Stimulated activated CD4-positive, alpha-beta T cell treated with anti-CD3 and anti-CD28 coated beads, Interleukin-2, amount 100 ng/mL, for 4 hours (primary cell): ENCODE measurements around the gene COL12A1.

Source experiments
- DNase-seq: peaks from one replicate; pipeline ENCODE4 v3.0.0-alpha.2; 2020; ENCODE audit warnings: low read depth

The COL12A1 gene

GRCh38 chr6:75096966-75097365, 108.9 kb downstream of the COL12A1 start:
- DNase-seq = no peak

GRCh38 chr6:75094614-75095200, 111.1 kb downstream of the COL12A1 start:
- no peak for DNase-seq

- no peak for DNase-seq
Observed at GRCh38 chr6:75091467-75092190, 114.2 kb downstream of the COL12A1 start.

GRCh38 chr6:75090576-75090975, 115.3 kb downstream of the COL12A1 start:
- no peak for DNase-seq

- DNase-seq = no peak
Observed at GRCh38 chr6:75089921-75090320, 115.9 kb downstream of the COL12A1 start.

GRCh38 chr6:75089151-75089897, 116.5 kb downstream of the COL12A1 start:
- no peak for DNase-seq

GRCh38 chr6:75085931-75086635, 119.8 kb downstream of the COL12A1 start:
- no peak for DNase-seq

GRCh38 chr6:75084872-75085381, 120.9 kb downstream of the COL12A1 start:
- no peak for DNase-seq

- no peak for DNase-seq
Observed at GRCh38 chr6:75084018-75084417, 121.8 kb downstream of the COL12A1 start.

GRCh38 chr6:75081921-75082320, 123.9 kb downstream of the COL12A1 start:
- no peak for DNase-seq

GRCh38 chr6:75081047-75081446, 124.8 kb downstream of the COL12A1 start:
- no peak for DNase-seq

GRCh38 chr6:75079589-75079988, 126.3 kb downstream of the COL12A1 start:
- no peak for DNase-seq

- no peak for DNase-seq
Observed at GRCh38 chr6:75077701-75078100, 128.2 kb downstream of the COL12A1 start.

GRCh38 chr6:75076009-75076408, 129.8 kb downstream of the COL12A1 start:
- DNase-seq = no peak

- DNase-seq = no peak
Observed at GRCh38 chr6:75070244-75070643, 135.6 kb downstream of the COL12A1 start.

GRCh38 chr6:75065523-75065922, 140.3 kb downstream of the COL12A1 start:
- no peak for DNase-seq

- DNase-seq = no peak
Observed at GRCh38 chr6:75052491-75052890, 153.4 kb downstream of the COL12A1 start.

GRCh38 chr6:75049308-75049707, 156.5 kb downstream of the COL12A1 start:
- no peak for DNase-seq

GRCh38 chr6:75044846-75045245, 161.0 kb downstream of the COL12A1 start:
- DNase-seq = no peak

GRCh38 chr6:75041381-75041780, 164.5 kb downstream of the COL12A1 start:
- no peak for DNase-seq
